Breast epithelium (tissue), 3 donors: ENCODE data around the gene UNC5CL.

Experiments
- CTCF ChIP-seq, 3 donors: fragments of 450-650 bp; IDR thresholded peaks; one replicate each; pipeline ENCODE4 v1.5.1; 2016 to 2017; ENCODE audit warnings: antibody characterized with exemption in 3 of 3, mild to moderate bottlenecking in 3 of 3, moderate library complexity in 3 of 3
- POLR2A ChIP-seq: fragments of 450-650 bp; IDR thresholded peaks from one replicate; pipeline ENCODE4 v1.6.1; 2016; ENCODE audit warnings: antibody characterized with exemption, mild to moderate bottlenecking, moderate library complexity
- POLR2AphosphoS5 ChIP-seq, 3 donors: sonication (generic); formaldehyde crosslinking; IDR thresholded peaks; one replicate each; pipeline ENCODE4 v1.6.1; 2017; ENCODE audit warnings: antibody characterized with exemption in 3 of 3

GRCh38 chr6:41083072-41083471 is 44.1 kb upstream of the UNC5CL start:
- TF ChIP-seq CTCF (IDR thresholded peaks at IDR 0.05) (no peak), POLR2A (no peak), POLR2AphosphoS5 (IDR thresholded peaks at IDR 0.05) (no peak)
